MG63 (cell line): ENCODE results near the gene TMEM203. TPM values are rescaled to one million over a fixed set of nuclear protein-coding genes. Genes with fewer than 3 reads are reported as not detected.

Experiments used
- DNase-seq: peaks from one replicate; pipeline ENCODE4 v3.0.0-alpha.2; 2020
- H3K27me3 ChIP-seq: fragments of 250-450 bp; sonication (Bioruptor Pico); 2 replicates; pipeline ENCODE4 v1.5.1; 2020; ENCODE audit warnings: mild to moderate bottlenecking, moderate library complexity
- H3K36me3 ChIP-seq: fragments of 250-450 bp; sonication (Bioruptor Pico); 2 replicates; pipeline ENCODE4 v1.5.1; 2020; ENCODE audit warnings: mild to moderate bottlenecking, moderate library complexity
- H3K4me3 ChIP-seq: fragments of 250-450 bp; sonication (Bioruptor Pico); 2 replicates; pipeline ENCODE4 v1.5.1; 2020; ENCODE audit warnings: mild to moderate bottlenecking, moderate library complexity
- H3K9me3 ChIP-seq: fragments of 250-450 bp; sonication (Bioruptor Pico); 2 replicates; pipeline ENCODE4 v1.5.1; 2020; ENCODE audit warnings: mild to moderate bottlenecking, moderate library complexity
- total RNA-seq: library from RNA; depleted of rRNA; stranded (reverse); fragments of >200 nt; shearing (Covaris generic); gene quantifications from 2 replicates; pipeline ENCODE4 v1.2.3, GENCODE V29; 2014; ENCODE audit warnings: low replicate concordance

TMEM203 gene
- total RNA-seq, 1 experiment from 2014 or later, result 61.7 TPM

DNA sequence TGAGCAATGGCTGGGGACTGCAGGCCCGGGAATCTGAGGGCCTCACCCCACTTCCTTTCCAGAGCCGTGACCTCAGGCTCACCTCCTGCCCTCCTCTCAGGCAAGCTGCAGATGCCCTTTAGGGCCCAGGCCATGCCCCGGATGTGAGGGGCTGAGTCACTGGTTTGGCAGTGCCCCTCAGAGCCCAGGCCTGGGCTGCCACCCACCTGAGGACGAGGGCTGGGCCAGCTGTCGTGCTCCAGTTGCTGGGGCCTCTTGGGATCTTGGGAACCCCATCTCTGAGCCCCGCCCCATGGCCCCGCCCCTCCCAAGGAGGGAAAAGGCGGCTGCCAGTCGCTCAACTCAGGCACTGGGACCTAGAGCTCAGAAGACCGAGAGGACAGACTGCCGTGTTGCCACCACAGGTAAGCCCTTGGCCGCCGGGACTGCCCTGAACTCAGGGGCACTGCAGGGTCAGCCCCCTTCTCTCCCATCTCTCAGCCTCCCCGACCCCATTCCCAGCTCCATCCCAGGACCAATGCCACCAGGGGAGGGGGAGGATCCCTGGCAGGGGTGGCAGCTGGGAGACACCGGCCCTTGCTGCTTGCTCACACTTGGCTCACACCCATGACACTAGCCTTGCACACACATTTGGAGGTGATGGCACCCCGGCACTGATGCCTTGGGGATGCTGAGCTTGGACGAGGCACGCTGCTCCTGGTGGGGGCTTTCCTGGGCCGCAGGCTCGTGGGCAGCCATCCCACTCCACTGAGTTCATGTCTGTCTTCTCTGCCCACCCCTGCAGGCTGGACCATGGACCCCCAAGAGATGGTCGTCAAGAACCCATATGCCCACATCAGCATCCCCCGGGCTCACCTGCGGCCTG is 19.6 kb upstream of the TMEM203 start, which contains the start of gene CYSRT1:
Gene CYSRT1 (plus strand): TSS at position 345 of the 865 bp plus-strand sequence. CDS start 448 bp downstream, at position 793.
- H3K27me3 ChIP-seq, result no peaks in the 10 kb centered on the region
- H3K36me3 ChIP-seq, result no peaks in the 10 kb centered on the region
- H3K9me3 ChIP-seq, result no peaks in the 10 kb centered on the region
- H3K4me3 ChIP-seq, result peak within 1 kb of the TSS; percentile 85
- peak; percentile 76 for DNase-seq

- H3K9me3 ChIP-seq, result no peaks in the 10 kb centered on the region
- DNase-seq, result peak; percentile 97
- peak overlapping the region; percentile 85 for H3K4me3 ChIP-seq
- H3K36me3 ChIP-seq, result no peaks in the 10 kb centered on the region
- no peaks in the 10 kb centered on the region for H3K27me3 ChIP-seq
These were observed 17.9 kb upstream of the TMEM203 start for GRCh38 chr9:137223078-137223970.

DNA sequence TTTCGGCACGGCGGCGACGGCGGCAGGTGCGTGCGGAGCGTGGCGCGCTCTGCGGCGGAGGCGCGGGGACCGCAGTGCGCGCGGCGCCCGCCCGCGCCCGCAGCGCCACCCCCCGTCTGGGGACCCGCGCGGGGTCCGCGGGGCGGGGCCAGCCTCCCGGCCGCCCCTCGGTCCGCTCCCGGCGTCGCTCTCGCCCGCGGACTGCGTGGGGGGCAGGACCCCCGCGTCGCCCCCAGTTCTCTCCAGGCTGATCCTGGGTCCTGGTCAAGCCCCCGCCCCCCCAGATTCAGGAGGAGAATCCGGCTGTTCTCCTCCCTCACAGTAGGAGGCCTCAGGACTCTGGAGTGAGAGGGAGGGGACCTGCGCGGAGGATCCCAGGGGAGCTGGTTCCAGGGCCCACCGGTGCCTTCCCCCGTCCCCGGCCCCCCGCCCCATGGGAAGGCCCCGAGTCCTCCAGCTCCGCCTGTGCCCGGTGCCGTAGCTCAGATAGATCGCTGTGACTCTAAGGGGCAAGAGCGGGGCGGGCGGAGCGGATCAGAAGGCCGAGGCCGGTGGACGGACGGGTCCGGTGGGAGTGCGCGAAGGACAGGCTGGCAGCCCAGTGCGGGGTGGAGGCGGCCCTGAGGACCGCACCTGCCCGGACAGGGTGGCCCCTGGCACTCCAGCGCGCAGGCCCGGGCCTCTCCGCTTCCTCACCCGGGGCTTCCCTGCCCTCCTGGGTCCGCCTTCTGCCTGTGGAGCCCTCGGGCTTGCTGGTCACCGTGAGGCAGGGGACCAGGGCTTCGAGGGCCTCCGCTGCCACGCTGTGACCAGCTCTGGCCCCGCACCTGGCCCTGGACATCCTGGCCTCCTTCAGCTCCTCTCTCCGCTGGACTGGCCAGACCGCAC is 17.0 kb upstream of the TMEM203 start, which contains the start of gene RNF208:
Gene RNF208 (minus strand): TSS at position 51 of the 888 bp plus-strand sequence. CDS start 1,028 bp downstream, outside the sequence.
- Histone ChIP-seq H3K9me3 (no peaks in the 10 kb centered on the region), H3K27me3 (no peaks in the 10 kb centered on the region), H3K4me3 (peak within 1 kb of the TSS; percentile 85), H3K36me3 (no peaks in the 10 kb centered on the region)
- DNase-seq, result no peak

DNA sequence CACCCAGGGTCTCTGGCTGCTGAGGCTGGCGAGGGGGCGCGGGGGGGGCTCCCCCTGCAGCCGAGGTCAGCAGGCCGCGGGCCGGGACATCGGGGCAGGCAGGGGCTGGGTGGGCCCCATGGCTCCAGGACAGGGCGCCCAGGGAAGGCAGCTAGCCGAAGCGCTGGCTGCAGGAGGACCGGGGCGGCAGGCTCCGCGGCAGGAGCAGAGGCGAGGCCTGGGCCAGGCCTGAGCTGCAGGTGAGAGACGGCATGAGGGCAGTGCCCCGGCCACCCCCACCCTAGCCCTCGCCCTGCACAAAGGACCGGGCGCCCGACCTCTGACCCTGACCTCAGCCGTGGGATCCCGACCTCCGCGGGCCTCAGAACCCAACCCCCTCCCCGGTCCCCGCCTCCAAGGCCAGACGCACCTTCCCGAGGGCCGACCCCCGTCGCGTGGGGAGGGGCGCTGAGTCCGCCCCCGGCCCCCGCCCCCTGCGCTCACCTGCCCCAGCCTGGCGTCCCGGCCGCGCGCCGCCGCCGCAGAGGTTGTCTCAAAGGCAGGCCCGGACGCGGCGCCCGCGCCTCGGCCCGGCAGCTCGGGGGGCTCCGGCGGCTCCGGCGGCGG is 16.2 kb upstream of the TMEM203 start:
- no peaks in the 10 kb centered on the region for H3K27me3 ChIP-seq
- no peak overlapping the region for H3K4me3 ChIP-seq
- no peak for DNase-seq
- no peaks in the 10 kb centered on the region for H3K9me3 ChIP-seq
- H3K36me3 ChIP-seq, result no peaks in the 10 kb centered on the region

GRCh38 chr9:137221095-137221505 is 15.7 kb upstream of the TMEM203 start:
- H3K9me3 ChIP-seq, result no peaks in the 10 kb centered on the region
- no peak overlapping the region for H3K4me3 ChIP-seq
- no peaks in the 10 kb centered on the region for H3K36me3 ChIP-seq
- no peak for DNase-seq
- H3K27me3 ChIP-seq, result no peaks in the 10 kb centered on the region

GRCh38 chr9:137220317-137221094 is 15.1 kb upstream of the TMEM203 start:
- Histone ChIP-seq H3K4me3 (no peak overlapping the region), H3K27me3 (no peaks in the 10 kb centered on the region), H3K36me3 (no peaks in the 10 kb centered on the region; the same call in 1 of the 2 replicates), H3K9me3 (no peaks in the 10 kb centered on the region)
- no peak for DNase-seq

DNA sequence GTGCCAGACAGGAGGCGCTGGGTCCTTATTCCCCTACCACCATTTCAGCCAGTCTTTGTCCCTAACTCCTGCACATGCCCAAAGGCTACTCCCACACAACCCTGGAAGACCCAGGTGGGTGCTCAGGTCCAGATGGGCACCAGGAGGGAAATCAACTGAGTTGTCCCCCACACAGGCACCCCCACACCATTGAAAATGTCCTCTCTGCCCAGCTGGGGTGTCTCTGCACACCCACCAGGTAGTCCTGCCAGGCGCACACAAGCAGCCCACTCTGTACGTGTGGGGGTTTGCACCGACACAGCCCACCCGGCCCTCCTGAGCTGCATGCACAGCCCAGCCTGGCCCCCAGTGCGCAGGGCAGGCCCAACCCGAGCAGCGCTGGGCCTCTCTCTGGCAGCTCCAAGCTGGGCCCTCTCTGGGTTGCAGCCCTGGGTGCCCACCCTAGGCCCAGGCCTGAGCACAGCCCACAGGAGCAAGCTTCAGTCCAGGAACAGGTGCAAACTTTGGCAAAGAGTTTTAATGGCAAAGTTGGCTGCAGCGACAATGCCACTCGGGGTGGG is 14.4 kb upstream of the TMEM203 start:
- H3K27me3 ChIP-seq, result no peaks in the 10 kb centered on the region

DNA sequence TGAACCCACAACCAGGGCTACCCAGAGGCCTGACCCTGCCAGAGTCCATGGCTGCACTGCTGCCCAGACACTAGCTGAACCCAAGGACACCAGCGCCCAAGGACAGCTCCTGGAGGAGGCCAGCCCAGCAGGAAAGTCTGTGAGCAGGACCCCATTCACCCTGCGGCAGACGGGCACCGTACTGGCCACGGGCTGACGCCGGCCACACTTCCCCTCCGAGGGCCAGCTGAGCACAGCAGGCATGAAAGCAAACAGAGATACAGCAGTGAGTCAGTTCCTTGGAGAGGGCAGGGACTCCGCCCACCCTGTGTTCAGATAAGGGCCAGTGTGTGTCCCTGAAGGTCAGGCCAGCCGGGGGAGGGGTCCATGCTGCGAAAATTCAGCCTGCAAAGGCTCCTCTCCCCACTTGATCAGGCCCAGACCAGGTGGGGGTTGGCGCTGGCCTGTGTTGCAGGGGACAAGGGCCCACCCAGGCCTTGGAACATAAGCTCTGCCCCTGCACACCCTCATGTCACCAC is 13.4 kb upstream of the TMEM203 start:
- peak; percentile 46 for DNase-seq
- H3K27me3 ChIP-seq, result no peaks in the 10 kb centered on the region
- H3K36me3 ChIP-seq, result no peaks in the 10 kb centered on the region; the same call in 1 of the 2 replicates
- H3K4me3 ChIP-seq, result no peak overlapping the region
- no peaks in the 10 kb centered on the region for H3K9me3 ChIP-seq

More for the DNA sequence above, 14.4 kb upstream of the TMEM203 start:
- no peak for DNase-seq
- H3K9me3 ChIP-seq, result no peaks in the 10 kb centered on the region
- H3K36me3 ChIP-seq, result no peaks in the 10 kb centered on the region; the same call in 1 of the 2 replicates
- no peak overlapping the region for H3K4me3 ChIP-seq

GRCh38 chr9:137218212-137218753 is 12.8 kb upstream of the TMEM203 start:
- H3K27me3 ChIP-seq, result no peaks in the 10 kb centered on the region
- H3K9me3 ChIP-seq, result no peaks in the 10 kb centered on the region

GRCh38 chr9:137217276-137218211 is 12.1 kb upstream of the TMEM203 start:
- no peak overlapping the region for H3K4me3 ChIP-seq
- no peaks in the 10 kb centered on the region for H3K9me3 ChIP-seq
- no peaks in the 10 kb centered on the region for H3K27me3 ChIP-seq
- DNase-seq, result no peak
- peaks cover 2% of the 10 kb centered on the region; the same call in 1 of the 2 replicates for H3K36me3 ChIP-seq

More at GRCh38 chr9:137218212-137218753, 12.8 kb upstream of the TMEM203 start:
- H3K36me3 ChIP-seq, result no peaks in the 10 kb centered on the region; the same call in 1 of the 2 replicates
- H3K4me3 ChIP-seq, result no peak overlapping the region
- DNase-seq, result no peak

GRCh38 chr9:137216188-137216965 is 10.9 kb upstream of the TMEM203 start:
- no peaks in the 10 kb centered on the region for H3K27me3 ChIP-seq
- peaks cover 2% of the 10 kb centered on the region; the same call in 1 of the 2 replicates for H3K36me3 ChIP-seq
- H3K9me3 ChIP-seq, result no peaks in the 10 kb centered on the region
- H3K4me3 ChIP-seq, result no peak overlapping the region
- no peak for DNase-seq

GRCh38 chr9:137215196-137215986 is 9.9 kb upstream of the TMEM203 start:
- peaks cover 2% of the 10 kb centered on the region; the same call in 1 of the 2 replicates for H3K36me3 ChIP-seq
- DNase-seq, result no peak
- no peak overlapping the region for H3K4me3 ChIP-seq

More at GRCh38 chr9:137215196-137215986, 9.9 kb upstream of the TMEM203 start:
- Histone ChIP-seq H3K9me3 (no peaks in the 10 kb centered on the region), H3K27me3 (no peaks in the 10 kb centered on the region)
